Measurements from ENCODE around the gene CSH1.

DNA sequence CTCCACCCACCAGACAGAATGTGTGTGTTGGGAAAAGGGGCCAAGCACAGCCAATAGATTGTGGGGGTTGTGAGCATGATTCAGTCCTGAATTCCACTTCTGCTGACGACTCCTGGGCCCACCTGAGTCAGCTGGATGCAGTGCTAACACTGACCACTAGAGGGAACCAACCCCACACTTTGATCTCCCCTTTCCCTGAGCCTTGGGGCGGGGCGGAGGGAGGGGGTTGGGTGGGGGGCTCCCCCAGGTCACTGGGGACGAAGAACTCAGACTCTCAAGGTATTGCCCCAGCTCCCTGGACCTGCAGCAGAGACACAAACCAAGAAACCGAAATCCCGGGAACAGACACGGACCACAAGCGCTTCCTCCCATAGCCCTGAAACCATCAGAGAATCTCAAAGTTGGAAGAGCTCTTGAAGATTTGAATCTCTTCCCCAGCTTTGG lies 15.3 kb upstream of the CSH1 start:
- TF ChIP-seq POLR2AphosphoS5 (IDR thresholded peaks at IDR 0.05; ENCODE audit: borderline replicate concordance, low read depth, low read length) (no peak), EZH2 (IDR thresholded peaks at IDR 0.05) (no peak)

All from SK-N-MC (cell line).